Astrocyte of the cerebellum (primary cell): ENCODE measurements around the gene NAPSA.
A peak's percentile ranks its signal among the peaks of the same experiment; 100 is the strongest.
"Not testable (repeated sequence)": the region's sequence is repeated elsewhere in the genome, so short reads cannot be mapped to it uniquely, and the experiment has no call there.

ENCODE experiments used
- DNase-seq: peaks from one replicate; pipeline ENCODE4 v3.0.0-alpha.2; 2011; ENCODE audit warnings: low read depth
- H3K4me3 ChIP-seq: 2 replicates; pipeline ENCODE4 v1.5.1; 2011; ENCODE audit warnings: mild to moderate bottlenecking, low read depth, low read length, moderate library complexity
- CTCF ChIP-seq: IDR thresholded peaks from 2 replicates; pipeline ENCODE4 v1.5.1; 2012; ENCODE audit warnings: low read length, low read depth, moderate library complexity, mild to moderate bottlenecking; ENCODE audit errors: missing control alignments
- in situ Hi-C: cut with HindIII; loops from 2 replicates; pipeline ENCODE4 v1.10.0; 2017; ENCODE audit warnings: low sequenced_read_pairs

NAPSA gene

GRCh38 chr19:50331221-50331993 lies 34.0 kb downstream of the NAPSA start:
- no peak for DNase-seq
- TF ChIP-seq CTCF, result no peak
- in situ Hi-C loops, result no loop called here
- no peak overlapping the region for H3K4me3 ChIP-seq

- DNase-seq, result no peak
- in situ Hi-C loops, result no loop called here
- no peak overlapping the region for H3K4me3 ChIP-seq
- no peak for TF ChIP-seq CTCF
These were observed 34.9 kb downstream of the NAPSA start for GRCh38 chr19:50330365-50331078.

- DNase-seq, in situ Hi-C loops, H3K4me3 ChIP-seq: not testable (repeated sequence)
These were observed 35.5 kb downstream of the NAPSA start for GRCh38 chr19:50329926-50330294.

- in situ Hi-C loops, result no loop called here
- peak; percentile 73 for DNase-seq
- no peak for TF ChIP-seq CTCF
- H3K4me3 ChIP-seq, result peak within 1 kb of the TSS; percentile 14
These were observed 36.1 kb downstream of the NAPSA start, which contains the start of gene KCNC3 for GRCh38 chr19:50329146-50329925. Gene KCNC3, minus strand, starts transcription at chr19:50329377. Its CDS starts 295 bp downstream, at chr19:50329082.

GRCh38 chr19:50328873-50329145 lies 36.6 kb downstream of the NAPSA start:
- in situ Hi-C loops, result no loop called here
- H3K4me3 ChIP-seq, result no peak overlapping the region

GRCh38 chr19:50328224-50328872 lies 37.1 kb downstream of the NAPSA start:
- in situ Hi-C loops, result no loop called here
- DNase-seq, result no peak
- no peak for TF ChIP-seq CTCF
- H3K4me3 ChIP-seq, result no peak overlapping the region

More at GRCh38 chr19:50328873-50329145, 36.6 kb downstream of the NAPSA start:
- DNase-seq, result no peak
- TF ChIP-seq CTCF, result no peak
